Kidney capillary endothelial cell (primary cell): ENCODE results near the gene C16orf82.

ENCODE experiments used
- DNase-seq: peaks from one replicate; pipeline ENCODE4 v3.0.0-alpha.2; 2018; ENCODE audit warnings: low spot score

C16orf82 gene

GRCh38 chr16:27088216-27088615 lies 21.5 kb downstream of the C16orf82 start:
- no peak for DNase-seq

GRCh38 chr16:27096375-27096774 lies 29.6 kb downstream of the C16orf82 start:
- no peak for DNase-seq

GRCh38 chr16:27097800-27098230 lies 31.1 kb downstream of the C16orf82 start:
- no peak for DNase-seq

GRCh38 chr16:27098366-27099049 lies 31.8 kb downstream of the C16orf82 start:
- no peak for DNase-seq

GRCh38 chr16:27102701-27103575 lies 36.2 kb downstream of the C16orf82 start:
- DNase-seq = no peak

GRCh38 chr16:27103954-27104353 lies 37.2 kb downstream of the C16orf82 start:
- no peak for DNase-seq

GRCh38 chr16:27106305-27106704 lies 39.6 kb downstream of the C16orf82 start:
- DNase-seq = no peak

- DNase-seq = no peak
Observed at GRCh38 chr16:27107185-27107592, 40.5 kb downstream of the C16orf82 start.

- no peak for DNase-seq
Observed at GRCh38 chr16:27108051-27108770, 41.5 kb downstream of the C16orf82 start.

- DNase-seq = no peak
Observed at GRCh38 chr16:27108826-27109665, 42.3 kb downstream of the C16orf82 start.

GRCh38 chr16:27109666-27110523 lies 43.2 kb downstream of the C16orf82 start:
- peak; percentile 63 for DNase-seq

GRCh38 chr16:27110524-27110896 lies 43.8 kb downstream of the C16orf82 start:
- DNase-seq = no peak

GRCh38 chr16:27111486-27111885 lies 44.8 kb downstream of the C16orf82 start:
- no peak for DNase-seq

- DNase-seq = no peak
Observed at GRCh38 chr16:27112093-27112811, 45.5 kb downstream of the C16orf82 start.

GRCh38 chr16:27113341-27113841 lies 46.7 kb downstream of the C16orf82 start:
- DNase-seq = peak; percentile 26

GRCh38 chr16:27114006-27114405 lies 47.3 kb downstream of the C16orf82 start:
- DNase-seq = no peak

GRCh38 chr16:27118526-27118925 lies 51.8 kb downstream of the C16orf82 start:
- no peak for DNase-seq
